T-cell (primary cell): ENCODE measurements around the gene KCNJ4. TPM values are rescaled to one million over a fixed set of nuclear protein-coding genes. Genes with fewer than 3 reads are reported as not detected.
"Not testable (repeated sequence)": the region's sequence is repeated elsewhere in the genome, so short reads cannot be mapped to it uniquely, and the experiment has no call there.

Experiments used
- ATAC-seq, 4 experiments: fragments of 200-7000 bp in 3 of 4; fragments of 150-1000 bp in 1 of 4; cut with Tn5 transposase; replicated peaks in 1 of 4; 1 replicate in 3 of 4; 2 replicates in 1 of 4; pipeline ENCODE4 v1.10.0; 2021; ENCODE audit warnings: moderate library complexity in 3 of 4, mild to moderate bottlenecking in 2 of 4, moderate number of reproducible peaks in 1 of 4
- CTCF ChIA-PET, 2 donors: fragments of 300-600 bp; sonication (Branson Sonifier 250); formaldehyde crosslinking; loops; one replicate each; lab custom pipeline; 2022; ENCODE audit warnings: antibody characterized with exemption in 2 of 2; lab: Charles Lee
- POLR2A ChIA-PET, 2 donors: fragments of 300-600 bp; sonication (Branson Sonifier 250); formaldehyde crosslinking; loops; one replicate each; lab custom pipeline; 2022; ENCODE audit warnings: antibody characterized with exemption in 2 of 2; lab: Charles Lee
- DNase-seq, 35 experiments: peaks; one replicate each; pipeline versions ENCODE4 v3.0.0 to v3.0.0-alpha.2; 2013 to 2023
- H3K27ac ChIP-seq: one replicate; pipeline ENCODE4 v1.5.1; 2013; ENCODE audit warnings: low read length
- H3K27me3 ChIP-seq, 2 experiments: replicated peaks in 1 of 2; 1 replicate in 1 of 2; 2 replicates in 1 of 2; pipeline versions ENCODE4 v1.6.1 to v1.7.0; 2013; ENCODE audit warnings: low read length in 1 of 2, mixed read lengths in 1 of 2; ENCODE audit not compliant: control insufficient read depth in 2 of 2, insufficient read depth in 2 of 2; ENCODE audit errors: extremely low read depth in 1 of 2
- H3K36me3 ChIP-seq, 2 donors: 1 replicate in 1 of 2; 2 replicates in 1 of 2; pipeline versions ENCODE4 v1.6.1 to v1.7.0; 2013; ENCODE audit warnings: low read length in 1 of 2; ENCODE audit not compliant: control insufficient read depth in 2 of 2, insufficient read depth in 1 of 2; ENCODE audit errors: extremely low read depth in 1 of 2
- H3K4me1 ChIP-seq, 2 experiments: 1 replicate in 1 of 2; 2 replicates in 1 of 2; pipeline versions ENCODE4 v1.6.1 to v1.7.0; 2013; ENCODE audit warnings: low read length in 2 of 2, mixed read lengths in 1 of 2; ENCODE audit not compliant: insufficient read depth in 2 of 2, control insufficient read depth in 1 of 2; ENCODE audit errors: extremely low read depth in 1 of 2
- H3K4me3 ChIP-seq, 2 donors: 1 replicate in 1 of 2; 2 replicates in 1 of 2; pipeline versions ENCODE4 v1.5.1 to v1.7.0; 2013; ENCODE audit warnings: mild to moderate bottlenecking in 2 of 2, low read length in 1 of 2, moderate library complexity in 1 of 2; ENCODE audit not compliant: control insufficient read depth in 1 of 2; ENCODE audit errors: extremely low read depth in 1 of 2
- H3K9me3 ChIP-seq: 2 replicates; pipeline ENCODE4 v1.7.0; 2013
- H3K27ac Mint-ChIP-seq, 2 donors: one replicate each; pipeline ENCODE4 v1.8.0; 2020 to 2021; ENCODE audit warnings: mild to moderate bottlenecking in 2 of 2, mixed read lengths in 2 of 2
- H3K27me3 Mint-ChIP-seq, 2 donors: one replicate each; pipeline ENCODE4 v1.8.0; 2021 to 2022; ENCODE audit warnings: mixed read lengths in 2 of 2
- H3K36me3 Mint-ChIP-seq: one replicate; pipeline ENCODE4 v1.8.0; 2021; ENCODE audit warnings: mixed read lengths
- H3K4me1 Mint-ChIP-seq, 3 donors: one replicate each; pipeline ENCODE4 v1.8.0; 2020 to 2022; ENCODE audit warnings: mixed read lengths in 3 of 3, mild to moderate bottlenecking in 1 of 3
- H3K4me3 Mint-ChIP-seq, 3 donors: one replicate each; pipeline ENCODE4 v1.8.0; 2020 to 2022; ENCODE audit warnings: mild to moderate bottlenecking in 3 of 3, mixed read lengths in 3 of 3, moderate library complexity in 3 of 3
- H3K9me3 Mint-ChIP-seq, 3 donors: one replicate each; pipeline ENCODE4 v1.8.0; 2020 to 2022; ENCODE audit warnings: mixed read lengths in 3 of 3
- WGBS: methylation state at CpG from one replicate; pipeline ENCODE4 v1.1.5; 2013; ENCODE audit warnings: missing lambda C conversion rate; ENCODE audit not compliant: insufficient coverage; 5-methylcytosine and 5-hydroxymethylcytosine counted together
- total RNA-seq, 35 experiments: library from RNA in 6 of 35; stranded (reverse) in 6 of 35; fragments of 120-200 nt in 1 of 35; gene quantifications; one replicate each; pipeline versions ENCODE4 v1.2.1 to v1.2.4 and lab custom pipeline; 2013 to 2026

The KCNJ4 gene
- total RNA-seq, 5 donors from 2014 or later (not counting 1 experiment from before 2014, with no cell fraction given): not detected

GRCh38 chr22:38398181-38398608, 56.8 kb downstream of the KCNJ4 start:
- not testable (repeated sequence) for H3K27ac Mint-ChIP-seq
- ATAC-seq: peak; percentile 36 to 47 (median 40)

GRCh38 chr22:38397189-38398085, 57.6 kb downstream of the KCNJ4 start:
- H3K36me3 ChIP-seq: no peaks in the 10 kb centered on the region
- peak overlapping the region; percentile 58 for H3K27ac ChIP-seq
- H3K9me3 ChIP-seq: no peaks in the 10 kb centered on the region
- ChIA-PET CTCF (no interaction called here), POLR2A (no interaction called here)
- H3K9me3 Mint-ChIP-seq: no peaks in the 10 kb centered on the region
- H3K27me3 Mint-ChIP-seq: peaks cover 0 to 5% of the 10 kb centered on the region in 2 donors
- H3K4me1 Mint-ChIP-seq: peaks cover 42 to 53% (median 48%) of the 10 kb centered on the region in 3 donors
- peaks cover 8 to 16% of the 10 kb centered on the region in 2 experiments for H3K4me1 ChIP-seq
- H3K36me3 Mint-ChIP-seq: no peaks in the 10 kb centered on the region
- DNase-seq (peak in 4 of 35 experiments; percentile 9 to 43 (median 20)), ATAC-seq (peak in 1 of 4 experiments; percentile 9)
- 9% methylated on average over 39 of the region's 60 CpGs for WGBS
- H3K4me3 Mint-ChIP-seq: peak overlapping the region; percentile 69 to 79 (median 77)
- H3K27me3 ChIP-seq: peaks cover 0 to 5% of the 10 kb centered on the region in 2 experiments
- peak overlapping the region; percentile 39 to 78 for H3K27ac Mint-ChIP-seq
- H3K4me3 ChIP-seq: peak overlapping the region; percentile 63 to 69

More at GRCh38 chr22:38398181-38398608, 56.8 kb downstream of the KCNJ4 start:
- H3K36me3 Mint-ChIP-seq, H3K9me3 ChIP-seq, H3K36me3 ChIP-seq, POLR2A ChIA-PET, H3K27me3 Mint-ChIP-seq, H3K9me3 Mint-ChIP-seq, H3K27me3 ChIP-seq: not testable (repeated sequence)
- peak overlapping the region; percentile 58 for H3K27ac ChIP-seq
- CTCF ChIA-PET: interaction anchor here in 1 of 2 donors (0.6 kb wide), 1 partner anchor 735 kb away, joined by 4 read pairs; no protein-coding TSS in a partner anchor
- Mint-ChIP-seq H3K4me1 (peaks cover 36 to 47% (median 42%) of the 10 kb centered on the region in 3 donors), H3K4me3 (peak overlapping the region; percentile 68 to 79 (median 77))
- peak in 17 of 35 experiments; percentile 16 to 48 (median 28) for DNase-seq
- H3K4me1 ChIP-seq: peaks cover 4 to 16% of the 10 kb centered on the region in 2 experiments
- peak overlapping the region; percentile 51 to 63 for H3K4me3 ChIP-seq
- WGBS: 0% methylated on average over 30 of the region's 48 CpGs

GRCh38 chr22:38396440-38397069, 58.4 kb downstream of the KCNJ4 start:
- H3K27me3 Mint-ChIP-seq, H3K9me3 ChIP-seq, CTCF ChIA-PET, H3K9me3 Mint-ChIP-seq, DNase-seq, H3K36me3 Mint-ChIP-seq, ATAC-seq, H3K27me3 ChIP-seq, H3K36me3 ChIP-seq: not testable (repeated sequence)
- POLR2A ChIA-PET: interaction anchor here in 1 of 2 donors (0.7 kb wide), 1 partner anchor 174 kb away, joined by 5 read pairs; no protein-coding TSS in a partner anchor
- H3K4me3 ChIP-seq: peak overlapping the region in 1 of 2 donors; percentile 63
- WGBS: 90% methylated on average over 3 of the region's 12 CpGs
- peaks cover 8 to 16% of the 10 kb centered on the region in 2 experiments for H3K4me1 ChIP-seq
- peak overlapping the region; percentile 58 for H3K27ac ChIP-seq
- H3K27ac Mint-ChIP-seq: peak overlapping the region; percentile 78 to 85
- H3K4me3 Mint-ChIP-seq: peak overlapping the region; percentile 69 to 79 (median 77)
- H3K4me1 Mint-ChIP-seq: peaks cover 42 to 54% (median 48%) of the 10 kb centered on the region in 3 donors

- H3K9me3 Mint-ChIP-seq, H3K27me3 ChIP-seq, DNase-seq, H3K36me3 Mint-ChIP-seq, H3K4me3 ChIP-seq, H3K36me3 ChIP-seq, H3K9me3 ChIP-seq, CTCF ChIA-PET, H3K27me3 Mint-ChIP-seq: not testable (repeated sequence)
- Histone ChIP-seq H3K4me1 (peaks cover 8 to 16% of the 10 kb centered on the region in 2 experiments), H3K27ac (peak overlapping the region; percentile 18)
- ATAC-seq: peak in 1 of 4 experiments; percentile 20
- Mint-ChIP-seq H3K4me1 (peaks cover 42 to 55% (median 48%) of the 10 kb centered on the region in 3 donors), H3K4me3 (peak overlapping the region; percentile 68 to 79 (median 77)), H3K27ac (peak overlapping the region; percentile 39 to 85)
- POLR2A ChIA-PET: interaction anchor here in 1 of 2 donors (0.7 kb wide), 1 partner anchor 175 kb away, joined by 5 read pairs; no protein-coding TSS in a partner anchor
Measured at GRCh38 chr22:38395944-38396343, 59.1 kb downstream of the KCNJ4 start.

- H3K36me3 Mint-ChIP-seq, POLR2A ChIA-PET, H3K27me3 Mint-ChIP-seq, ATAC-seq, H3K9me3 ChIP-seq, CTCF ChIA-PET, H3K9me3 Mint-ChIP-seq, H3K4me3 ChIP-seq, DNase-seq, H3K27me3 ChIP-seq, H3K36me3 ChIP-seq: not testable (repeated sequence)
- H3K27ac ChIP-seq: peak overlapping the region; percentile 18
- H3K4me1 ChIP-seq: peaks cover 8 to 16% of the 10 kb centered on the region in 2 experiments
- Mint-ChIP-seq H3K27ac (peak overlapping the region in 1 of 2 donors; percentile 54), H3K4me1 (peaks cover 42 to 62% (median 48%) of the 10 kb centered on the region in 3 donors), H3K4me3 (peak overlapping the region; percentile 2 to 79 (median 22))
- no CpG with 5 or more reads among the region's 6 CpGs for WGBS
Measured at GRCh38 chr22:38394929-38395624, 59.9 kb downstream of the KCNJ4 start.

GRCh38 chr22:38389428-38389818, 65.6 kb downstream of the KCNJ4 start:
- H3K4me3 Mint-ChIP-seq, H3K36me3 Mint-ChIP-seq, CTCF ChIA-PET, H3K27ac ChIP-seq, H3K36me3 ChIP-seq, H3K27ac Mint-ChIP-seq, H3K27me3 Mint-ChIP-seq, H3K4me3 ChIP-seq, H3K9me3 Mint-ChIP-seq, POLR2A ChIA-PET, H3K9me3 ChIP-seq, DNase-seq, H3K27me3 ChIP-seq, H3K4me1 ChIP-seq: not testable (repeated sequence)
- ATAC-seq: peak in 1 of 4 experiments; percentile 35
- WGBS: no CpG with 5 or more reads among the region's 4 CpGs
- H3K4me1 Mint-ChIP-seq: peaks cover 19 to 38% (median 19%) of the 10 kb centered on the region in 3 donors
